GM19452 (cell line): ENCODE data around the gene SERPINA5.

Experiments
- ATAC-seq: cut with Tn5 transposase; IDR thresholded peaks from one replicate; pipeline ENCODE4 v1.9.1; 2021; ENCODE audit not compliant: unreplicated experiment

Gene SERPINA5

DNA sequence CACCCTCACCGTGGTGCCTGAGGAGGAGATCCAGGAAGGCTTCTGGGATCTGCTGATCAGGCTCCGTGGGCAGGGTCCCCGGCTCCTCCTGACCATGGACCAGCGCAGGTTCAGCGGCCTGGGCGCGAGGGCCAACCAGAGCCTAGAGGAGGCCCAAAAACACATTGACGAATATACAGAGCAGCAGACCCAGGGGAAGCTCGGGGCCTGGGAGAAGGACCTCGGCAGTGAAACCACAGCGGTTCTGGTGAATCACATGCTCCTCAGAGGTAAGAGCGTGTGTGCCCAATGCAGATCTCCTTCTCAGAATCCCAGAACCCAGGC is 60.4 kb downstream of the SERPINA5 start:
- ATAC-seq: no peak
